Measurements from ENCODE around the gene CLASP2.

GRCh38 chr3:33579840-33580239 lies 138.2 kb downstream of the CLASP2 start:
- TF ChIP-seq CTCF (conservative IDR thresholded peaks at IDR 0.05 in 1 of 2, IDR thresholded peaks at IDR 0.05 in 1 of 2; ENCODE audit: extremely low read depth in 1 of 2, insufficient read depth in 1 of 2, low read depth in 1 of 2, low read length in 2 of 2) (no peak), EZH2 (IDR thresholded peaks at IDR 0.05; ENCODE audit: borderline replicate concordance, low read length) (no peak)

Data from mammary epithelial cell (primary cell).